Measurements from ENCODE around the gene LAMA3.

Gene LAMA3

GRCh38 chr18:23900994-23901393 lies 211.7 kb downstream of the LAMA3 start:
- ATAC-seq (ENCODE audit: insufficient read depth, low read depth) = no peak
- no peak overlapping the region for H3K9ac ChIP-seq (ENCODE audit: low read depth, low read length)
- TF ChIP-seq EZH2 (IDR thresholded peaks at IDR 0.05; ENCODE audit: borderline replicate concordance, low read depth, low read length, severe bottlenecking) = no peak
- no peak for DNase-seq
- H3K27me3 ChIP-seq (ENCODE audit: insufficient read depth, low read length, poor library complexity) = no peaks in the 10 kb centered on the region
- no peak overlapping the region for H3K4me2 ChIP-seq (ENCODE audit: insufficient read depth, low read length)
- no peak overlapping the region for H3K4me3 ChIP-seq (ENCODE audit: low read depth in 1 of 2, low read length in 2 of 2)
- no peaks in the 10 kb centered on the region for H3K9me3 ChIP-seq (ENCODE audit: insufficient read depth, low read length, severe bottlenecking)
- H3K27ac ChIP-seq (ENCODE audit: low read length) = no peak overlapping the region
- no peaks in the 10 kb centered on the region for H3K36me3 ChIP-seq (ENCODE audit: insufficient read depth, low read length)
- H3K4me1 ChIP-seq (ENCODE audit: insufficient read depth, low read length) = no peaks in the 10 kb centered on the region
- no peak overlapping the region for H2AFZ ChIP-seq (ENCODE audit: low read depth, low read length)
- no peaks in the 10 kb centered on the region for H3K79me2 ChIP-seq (ENCODE audit: insufficient read depth, low read length)
- no peaks in the 10 kb centered on the region for H4K20me1 ChIP-seq (ENCODE audit: insufficient read depth, low read length)

GRCh38 chr18:23902396-23902795 lies 213.1 kb downstream of the LAMA3 start:
- Histone ChIP-seq H3K9ac (ENCODE audit: low read depth, low read length) (no peak overlapping the region), H3K27me3 (ENCODE audit: insufficient read depth, low read length, poor library complexity) (peaks cover 3% of the 10 kb centered on the region), H3K27ac (ENCODE audit: low read length) (no peak overlapping the region), H3K36me3 (ENCODE audit: insufficient read depth, low read length) (no peaks in the 10 kb centered on the region), H3K9me3 (ENCODE audit: insufficient read depth, low read length, severe bottlenecking) (no peaks in the 10 kb centered on the region), H3K4me1 (ENCODE audit: insufficient read depth, low read length) (no peaks in the 10 kb centered on the region), H3K79me2 (ENCODE audit: insufficient read depth, low read length) (no peaks in the 10 kb centered on the region), H2AFZ (ENCODE audit: low read depth, low read length) (no peak overlapping the region), H4K20me1 (ENCODE audit: insufficient read depth, low read length) (no peaks in the 10 kb centered on the region), H3K4me3 (ENCODE audit: low read depth in 1 of 2, low read length in 2 of 2) (no peak overlapping the region), H3K4me2 (ENCODE audit: insufficient read depth, low read length) (no peak overlapping the region)
- DNase-seq (no peak), ATAC-seq (ENCODE audit: insufficient read depth, low read depth) (no peak)
- TF ChIP-seq CTCF (IDR thresholded peaks at IDR 0.05; ENCODE audit: borderline replicate concordance, extremely low read depth, low read length, poor library complexity, severe bottlenecking) = no peak
- no peak for TF ChIP-seq EZH2 (IDR thresholded peaks at IDR 0.05; ENCODE audit: borderline replicate concordance, low read depth, low read length, severe bottlenecking)

GRCh38 chr18:23903971-23904370 lies 214.7 kb downstream of the LAMA3 start:
- DNase-seq (no peak), ATAC-seq (ENCODE audit: insufficient read depth, low read depth) (no peak)
- Histone ChIP-seq H3K36me3 (ENCODE audit: insufficient read depth, low read length) (no peaks in the 10 kb centered on the region), H3K4me3 (ENCODE audit: low read depth in 1 of 2, low read length in 2 of 2) (no peak overlapping the region), H2AFZ (ENCODE audit: low read depth, low read length) (no peak overlapping the region), H3K79me2 (ENCODE audit: insufficient read depth, low read length) (no peaks in the 10 kb centered on the region), H3K4me2 (ENCODE audit: insufficient read depth, low read length) (no peak overlapping the region), H3K9ac (ENCODE audit: low read depth, low read length) (no peak overlapping the region), H3K27me3 (ENCODE audit: insufficient read depth, low read length, poor library complexity) (peaks cover 3% of the 10 kb centered on the region), H3K4me1 (ENCODE audit: insufficient read depth, low read length) (no peaks in the 10 kb centered on the region), H3K9me3 (ENCODE audit: insufficient read depth, low read length, severe bottlenecking) (no peaks in the 10 kb centered on the region), H4K20me1 (ENCODE audit: insufficient read depth, low read length) (no peaks in the 10 kb centered on the region), H3K27ac (ENCODE audit: low read length) (no peak overlapping the region)
- TF ChIP-seq EZH2 (IDR thresholded peaks at IDR 0.05; ENCODE audit: borderline replicate concordance, low read depth, low read length, severe bottlenecking) = no peak

GRCh38 chr18:23906658-23907057 lies 217.4 kb downstream of the LAMA3 start:
- Histone ChIP-seq H3K79me2 (ENCODE audit: insufficient read depth, low read length) (no peaks in the 10 kb centered on the region), H3K9me3 (ENCODE audit: insufficient read depth, low read length, severe bottlenecking) (no peaks in the 10 kb centered on the region), H2AFZ (ENCODE audit: low read depth, low read length) (no peak overlapping the region), H3K27ac (ENCODE audit: low read length) (no peak overlapping the region), H3K4me1 (ENCODE audit: insufficient read depth, low read length) (no peaks in the 10 kb centered on the region), H3K4me2 (ENCODE audit: insufficient read depth, low read length) (no peak overlapping the region), H3K27me3 (ENCODE audit: insufficient read depth, low read length, poor library complexity) (peaks cover 3% of the 10 kb centered on the region), H3K9ac (ENCODE audit: low read depth, low read length) (no peak overlapping the region), H3K36me3 (ENCODE audit: insufficient read depth, low read length) (no peaks in the 10 kb centered on the region), H4K20me1 (ENCODE audit: insufficient read depth, low read length) (no peaks in the 10 kb centered on the region), H3K4me3 (ENCODE audit: low read depth in 1 of 2, low read length in 2 of 2) (no peak overlapping the region)
- no peak for TF ChIP-seq CTCF (IDR thresholded peaks at IDR 0.05; ENCODE audit: borderline replicate concordance, extremely low read depth, low read length, poor library complexity, severe bottlenecking)
- no peak for TF ChIP-seq EZH2 (IDR thresholded peaks at IDR 0.05; ENCODE audit: borderline replicate concordance, low read depth, low read length, severe bottlenecking)
- ATAC-seq (ENCODE audit: insufficient read depth, low read depth) (no peak), DNase-seq (no peak)

Measured in DND-41 (cell line).